Endothelial cell of umbilical vein (primary cell): ENCODE data around the gene CUEDC1. TPM values are rescaled to one million over a fixed set of nuclear protein-coding genes. Genes with fewer than 3 reads are reported as not detected.

Experiments used
- BruUV-seq: library from RNA; stranded (reverse); fragments of 400-500 nt; replicated peaks from 2 replicates; lab custom pipeline; 2021; lab: Mats Ljungman, UMichigan
- CTCF ChIA-PET: fragments of 300-600, 350-600 bp; sonication (Branson Sonifier 250); formaldehyde crosslinking; loops from one replicate; lab custom pipeline; 2021; ENCODE audit warnings: antibody characterized with exemption, inconsistent platforms; lab: Charles Lee
- POLR2A ChIA-PET: fragments of 300-600, 350-600 bp; sonication (Branson Sonifier 250); formaldehyde crosslinking; loops from one replicate; lab custom pipeline; 2021; ENCODE audit warnings: antibody characterized with exemption, inconsistent platforms; lab: Charles Lee
- DNase-seq: peaks from one replicate; pipeline ENCODE4 v3.0.0-alpha.2; 2011; ENCODE audit warnings: low read depth, low spot score
- FAIRE-seq: peaks from 2 replicates; lab custom pipeline; 2011; peaks lifted over from hg19 to GRCh38; lab: Jason Lieb, UNC
- H2AFZ ChIP-seq: 2 replicates; pipeline ENCODE4 v1.6.0; 2012; ENCODE audit warnings: low read depth, low read length, control low read depth, inconsistent platforms
- H3K27ac ChIP-seq: 2 replicates; pipeline ENCODE4 v1.5.1; 2011; ENCODE audit warnings: low read depth, mild to moderate bottlenecking, control low read depth, low read length, moderate library complexity; ENCODE audit not compliant: insufficient read depth
- H3K27me3 ChIP-seq, 2 experiments: 2 replicates each; pipeline versions ENCODE4 v1.6.0 to v1.6.1; 2011; ENCODE audit warnings: low read length in 2 of 2, mixed read lengths in 1 of 2; ENCODE audit not compliant: control insufficient read depth in 2 of 2, insufficient read depth in 2 of 2
- H3K36me3 ChIP-seq, 2 experiments: 2 replicates in 1 of 2; 3 replicates in 1 of 2; pipeline ENCODE4 v1.5.1; 2011; ENCODE audit warnings: low read length in 2 of 2, mild to moderate bottlenecking in 1 of 2, moderate library complexity in 1 of 2; ENCODE audit not compliant: control insufficient read depth in 2 of 2, insufficient read depth in 2 of 2; ENCODE audit errors: extremely low read depth in 1 of 2
- H3K4me1 ChIP-seq: 3 replicates; pipeline ENCODE4 v1.5.1; 2011; ENCODE audit warnings: mild to moderate bottlenecking, low read length; ENCODE audit not compliant: control insufficient read depth, insufficient read depth; ENCODE audit errors: extremely low read depth
- H3K4me2 ChIP-seq: 2 replicates; pipeline ENCODE4 v1.6.1; 2011; ENCODE audit warnings: low read length, control low read depth, mixed read lengths; ENCODE audit not compliant: insufficient read depth
- H3K4me3 ChIP-seq, 3 experiments: fragments of 200-600 bp in 1 of 3; sonication (generic), shearing (Covaris generic) in 1 of 3; replicated peaks in 1 of 3; 2 replicates each; pipeline ENCODE4 v1.5.1; 2011 to 2016; ENCODE audit warnings: control low read depth in 3 of 3, low read length in 3 of 3, mild to moderate bottlenecking in 2 of 3, inconsistent platforms in 1 of 3, low read depth in 1 of 3, moderate library complexity in 1 of 3; ENCODE audit not compliant: insufficient read depth in 1 of 3
- H3K79me2 ChIP-seq: 2 replicates; pipeline ENCODE4 v1.6.0; 2012; ENCODE audit warnings: low read length, inconsistent platforms; ENCODE audit not compliant: control insufficient read depth, insufficient read depth
- H3K9ac ChIP-seq: replicated peaks from 2 replicates; pipeline ENCODE3; 2011; ENCODE audit warnings: low read length, control low read depth; ENCODE audit not compliant: insufficient read depth; ENCODE audit errors: extremely low read depth
- H3K9me1 ChIP-seq: replicated peaks from 3 replicates; pipeline ENCODE4 v1.6.0; 2011; ENCODE audit warnings: mild to moderate bottlenecking, low read length; ENCODE audit not compliant: control insufficient read depth, insufficient read depth; ENCODE audit errors: extremely low read depth
- H3K9me3 ChIP-seq: replicated peaks from 2 replicates; pipeline ENCODE4 v1.5.1; 2012; ENCODE audit warnings: low read length, inconsistent platforms; ENCODE audit not compliant: control insufficient read depth, insufficient read depth
- H4K20me1 ChIP-seq: replicated peaks from 2 replicates; pipeline ENCODE3; 2011; ENCODE audit warnings: mild to moderate bottlenecking, low read length; ENCODE audit not compliant: control insufficient read depth, insufficient read depth; ENCODE audit errors: extremely low read depth
- CTCF ChIP-seq, 2 donors: IDR thresholded peaks; 1 replicate in 1 of 2; 2 replicates in 1 of 2; pipeline ENCODE4 v1.5.1; 2011; ENCODE audit warnings: low read length in 2 of 2, mild to moderate bottlenecking in 2 of 2, moderate library complexity in 2 of 2, control low read depth in 1 of 2, inconsistent platforms in 1 of 2, low read depth in 1 of 2; ENCODE audit not compliant: insufficient read depth in 1 of 2; ENCODE audit errors: extremely low read depth in 1 of 2
- EZH2 ChIP-seq: IDR thresholded peaks from 2 replicates; pipeline ENCODE4 v1.6.1; 2012; ENCODE audit warnings: borderline replicate concordance, low read depth, mild to moderate bottlenecking, moderate library complexity, low read length, inconsistent platforms; ENCODE audit not compliant: severe bottlenecking
- FOS ChIP-seq: IDR thresholded peaks from 2 replicates; pipeline ENCODE4 v1.6.1; 2011; ENCODE audit warnings: mild to moderate bottlenecking, low read length, moderate library complexity, borderline replicate concordance; ENCODE audit not compliant: insufficient read depth
- GATA2 ChIP-seq: IDR thresholded peaks from 2 replicates; pipeline ENCODE4 v1.7.0; 2011; ENCODE audit warnings: low read depth, mild to moderate bottlenecking, moderate library complexity, mixed read lengths, low read length; ENCODE audit not compliant: insufficient read length, insufficient read depth
- JUN ChIP-seq: IDR thresholded peaks from 2 replicates; pipeline ENCODE4 v1.6.1; 2011; ENCODE audit warnings: borderline replicate concordance, low read depth; ENCODE audit not compliant: insufficient read length, insufficient read depth
- MAX ChIP-seq: IDR thresholded peaks from 2 replicates; pipeline ENCODE4 v1.6.1; 2011; ENCODE audit not compliant: insufficient read depth, insufficient read length
- MYC ChIP-seq: IDR thresholded peaks from one replicate; pipeline ENCODE4 v1.6.1; 2011; ENCODE audit warnings: mild to moderate bottlenecking, low read depth, low read length
- POLR2A ChIP-seq: IDR thresholded peaks from 2 replicates; pipeline ENCODE4 v1.6.1; 2012; ENCODE audit warnings: low read depth, mild to moderate bottlenecking, control low read depth, low read length
- POLR2AphosphoS5 ChIP-seq: IDR thresholded peaks from 2 replicates; pipeline ENCODE4 v1.6.1; 2012; ENCODE audit warnings: low read depth, mild to moderate bottlenecking, control low read depth, low read length, moderate library complexity; ENCODE audit not compliant: insufficient read depth
- dilution Hi-C: fragments of 300-500 bp; cut with MboI; formaldehyde crosslinking; loops from one replicate; pipeline ENCODE4 v1.15.0; 2019; ENCODE audit warnings: low sequenced_read_pairs; ENCODE audit not compliant: extremely low pct_ligation_motif_present
- intact Hi-C: fragments of 100-400 bp; cut with micrococcal nuclease; formaldehyde crosslinking; loops from one replicate; pipeline ENCODE4 v1.10.0; 2022
- polyA plus RNA-seq, 4 experiments: library from polyadenylated mRNA; depleted of rRNA in 3 of 4; stranded (reverse) in 3 of 4; unstranded in 1 of 4; fragments of >200 nt; gene quantifications; 2 replicates each; pipeline versions ENCODE4 v1.2.1 to v1.2.3, GENCODE V29; 2011 to 2012; ENCODE audit warnings: missing spikeins in 1 of 4
- total RNA-seq: library from RNA; stranded (reverse); gene quantifications from 2 replicates; pipeline ENCODE4 v1.2.3, GENCODE V29; 2021

Gene CUEDC1
- total and polyA plus RNA-seq, 2 donors (not counting 3 experiments of a cell fraction or from before 2014, with no cell fraction given), result 15.8 to 27.7 TPM

- no peak for FAIRE-seq
- H4K20me1 ChIP-seq, result no peaks in the 10 kb centered on the region
- no peak overlapping the region for H3K9ac ChIP-seq
- POLR2A ChIA-PET, result no interaction called here
- dilution Hi-C loops, result no loop called here
- no peak overlapping the region for H2AFZ ChIP-seq
- no peak for DNase-seq
- no peak overlapping the region for H3K4me3 ChIP-seq
- peaks cover 0 to 2% of the 10 kb centered on the region in 2 experiments for H3K36me3 ChIP-seq
- BruUV-seq, result no TSS peak
- TF ChIP-seq POLR2AphosphoS5 (no peak), EZH2 (no peak), JUN (no peak), FOS (no peak), GATA2 (no peak), MAX (no peak), CTCF (IDR thresholded peaks at IDR 0.05; ENCODE audit: extremely low read depth in 1 of 2, insufficient read depth in 1 of 2, low read depth in 1 of 2, low read length in 2 of 2) (no peak), POLR2A (no peak), MYC (no peak)
- CTCF ChIA-PET, result interaction anchor here (0.6 to 3.8 kb wide), 32 partner anchors 10 to 745 kb away, joined by 3 to 63 read pairs (median 6); partner anchors contain the start of gene MRPS23
- H3K27ac ChIP-seq, result no peak overlapping the region
- no peak overlapping the region for H3K4me2 ChIP-seq
- H3K27me3 ChIP-seq, result no peaks in the 10 kb centered on the region
- H3K9me3 ChIP-seq, result no peaks in the 10 kb centered on the region
- intact Hi-C loops, result loop anchor here (5.0 kb wide), 1 partner anchor 392 kb away; no protein-coding TSS in a partner anchor
- H3K79me2 ChIP-seq, result no peaks in the 10 kb centered on the region
- H3K9me1 ChIP-seq, result no peaks in the 10 kb centered on the region
- H3K4me1 ChIP-seq, result no peaks in the 10 kb centered on the region
These were observed 121.0 kb downstream of the CUEDC1 start for GRCh38 chr17:57834146-57834741.
